A549 (cell line): ENCODE results near the gene NDUFV2. TPM values are rescaled to one million over a fixed set of nuclear protein-coding genes. Genes with fewer than 3 reads are reported as not detected.

Experiments used
- ATAC-seq, 2 experiments: fragments of 200-7000 bp in 1 of 2; fragments of >200 bp in 1 of 2; cut with Nextera tagmentation in 1 of 2; cut with Tn5 transposase in 1 of 2; 3 replicates each; pipeline versions ENCODE4 v1.8.0 to v1.9.1; 2018 to 2020; ENCODE audit warnings: mild to moderate bottlenecking in 1 of 2, moderate library complexity in 1 of 2
- CTCF ChIA-PET: fragments of 300-600 bp; sonication (Branson Sonifier 250); formaldehyde crosslinking; extraction: SDS; loops from one replicate; lab custom pipeline; 2021; ENCODE audit warnings: antibody characterized with exemption, inconsistent platforms; lab: Yijun Ruan, JAX
- POLR2A ChIA-PET: fragments of 350-600 bp; formaldehyde crosslinking; extraction: SDS; loops from one replicate; lab custom pipeline; 2021; ENCODE audit warnings: antibody characterized with exemption, inconsistent platforms; lab: Yijun Ruan, JAX
- DNase-seq, 2 experiments: peaks; one replicate each; pipeline versions ENCODE4 v3.0.0 to v3.0.0-alpha.2; 2011 to 2016; ENCODE audit warnings: low read depth in 1 of 2, low spot score in 1 of 2
- FAIRE-seq: peaks from 2 replicates; lab custom pipeline; 2011; peaks lifted over from hg19 to GRCh38; lab: Jason Lieb, UNC
- H3K27ac ChIP-seq, 2 experiments: fragments of >200 bp; sonication (Bioruptor Twin); formaldehyde crosslinking; 3 replicates each; pipeline ENCODE4 v1.5.1; 2016 to 2017
- H3K4me1 ChIP-seq: fragments of >200 bp; sonication (Bioruptor Twin); formaldehyde crosslinking; 3 replicates; pipeline ENCODE4 v1.6.1; 2016
- H3K4me2 ChIP-seq: fragments of >200 bp; sonication (Bioruptor Twin); formaldehyde crosslinking; 3 replicates; pipeline ENCODE4 v1.6.1; 2016
- H3K4me3 ChIP-seq: fragments of >200 bp; sonication (Bioruptor Twin); formaldehyde crosslinking; 3 replicates; pipeline ENCODE4 v1.5.1; 2016
- H3K9me3 ChIP-seq: fragments of >200 bp; sonication (Bioruptor Twin); formaldehyde crosslinking; 3 replicates; pipeline ENCODE4 v1.6.1; 2016
- BHLHE40 ChIP-seq: IDR thresholded peaks from 2 replicates; pipeline ENCODE4 v1.6.1; 2012; ENCODE audit warnings: low read depth, low read length, inconsistent platforms
- CBX2 ChIP-seq: fragments of 200-600 bp; sonication (generic); IDR thresholded peaks from 2 replicates; pipeline ENCODE4 v1.6.1; 2016; ENCODE audit warnings: low read depth, mild to moderate bottlenecking, borderline replicate concordance
- CEBPB ChIP-seq, 2 experiments: fragments of >200 bp in 1 of 2; sonication (Bioruptor Twin) in 1 of 2; formaldehyde crosslinking in 1 of 2; IDR thresholded peaks; 2 replicates each; pipeline ENCODE4 v1.6.1; 2012 to 2016
- CHD2 ChIP-seq: fragments of 150-350 bp; IDR thresholded peaks from 2 replicates; pipeline ENCODE4 v1.6.1; 2014; ENCODE audit warnings: low read length; ENCODE audit not compliant: partially characterized antibody
- EHF ChIP-seq: fragments of 250-450 bp; sonication (Bioruptor Pico); IDR thresholded peaks from 2 replicates; pipeline ENCODE4 v1.5.0; 2020; ENCODE audit warnings: mild to moderate bottlenecking
- ESRRA ChIP-seq: fragments of 150-350 bp; IDR thresholded peaks from 2 replicates; pipeline ENCODE4 v1.6.1; 2014; ENCODE audit warnings: mild to moderate bottlenecking, low read length, borderline replicate concordance
- FOSL2 ChIP-seq, 2 experiments: fragments of 450-650 bp in 1 of 2; fragments of >200 bp in 1 of 2; sonication (Bioruptor Twin) in 1 of 2; formaldehyde crosslinking; IDR thresholded peaks; 2 replicates each; pipeline versions ENCODE4 v1.5.0 to v1.6.1; 2016 to 2020; ENCODE audit warnings: mild to moderate bottlenecking in 1 of 2, moderate library complexity in 1 of 2
- GATA3 ChIP-seq: IDR thresholded peaks from 2 replicates; pipeline ENCODE4 v1.6.1; 2012; ENCODE audit warnings: borderline replicate concordance
- HEYL ChIP-seq: fragments of 250-450 bp; sonication (Bioruptor Pico); IDR thresholded peaks from 2 replicates; pipeline ENCODE4 v1.8.0; 2021; ENCODE audit warnings: mild to moderate bottlenecking, moderate library complexity
- HOXA7 ChIP-seq: fragments of 250-450 bp; sonication (Bioruptor Pico); IDR thresholded peaks from 2 replicates; pipeline ENCODE4 v1.5.0; 2020; ENCODE audit warnings: mild to moderate bottlenecking, moderate library complexity
- HOXB5 ChIP-seq: fragments of 250-450 bp; sonication (Bioruptor Pico); IDR thresholded peaks from 2 replicates; pipeline ENCODE4 v1.5.0; 2020; ENCODE audit warnings: mild to moderate bottlenecking, moderate library complexity
- JUN ChIP-seq, 2 experiments: fragments of >200 bp; sonication (Bioruptor Twin); formaldehyde crosslinking; IDR thresholded peaks; 2 replicates in 1 of 2; 3 replicates in 1 of 2; pipeline ENCODE4 v1.6.1; 2016 to 2017
- JUNB ChIP-seq: fragments of >200 bp; sonication (Bioruptor Twin); formaldehyde crosslinking; IDR thresholded peaks from 2 replicates; pipeline ENCODE4 v1.6.1; 2016
- KDM1A ChIP-seq: fragments of 200-600 bp; sonication (generic); IDR thresholded peaks from 2 replicates; pipeline ENCODE4 v1.6.1; 2016; ENCODE audit warnings: low read depth, mild to moderate bottlenecking
- KDM5A ChIP-seq: fragments of 200-600 bp; sonication (generic); IDR thresholded peaks from 2 replicates; pipeline ENCODE4 v1.6.1; 2016; ENCODE audit warnings: antibody characterized with exemption, mild to moderate bottlenecking
- MYC ChIP-seq: IDR thresholded peaks from 2 replicates; pipeline ENCODE4 v1.6.1; 2012; ENCODE audit warnings: mild to moderate bottlenecking, inconsistent platforms, low read length, improper control_type of control experiment, borderline replicate concordance
- PHF8 ChIP-seq: fragments of 200-600 bp; sonication (generic); IDR thresholded peaks from 2 replicates; pipeline ENCODE4 v1.6.1; 2016; ENCODE audit warnings: low read depth, mild to moderate bottlenecking, antibody characterized with exemption, moderate library complexity, borderline replicate concordance
- RAD21 ChIP-seq, 2 experiments: fragments of >200 bp in 1 of 2; sonication (Bioruptor Twin) in 1 of 2; formaldehyde crosslinking in 1 of 2; IDR thresholded peaks in 1 of 2; conservative IDR thresholded peaks in 1 of 2; 2 replicates in 1 of 2; 3 replicates in 1 of 2; pipeline ENCODE4 v1.6.1; 2012 to 2018; ENCODE audit warnings: inconsistent platforms in 1 of 2
- RCOR1 ChIP-seq: fragments of 150-350 bp; IDR thresholded peaks from 2 replicates; pipeline ENCODE4 v1.6.1; 2014; ENCODE audit warnings: antibody characterized with exemption, low read length, low read depth
- RFX5 ChIP-seq: fragments of 450-650 bp; IDR thresholded peaks from 2 replicates; pipeline ENCODE4 v1.7.1; 2014; ENCODE audit warnings: antibody characterized with exemption, mild to moderate bottlenecking, moderate library complexity
- SREBF2 ChIP-seq: fragments of 450-650 bp; IDR thresholded peaks from 2 replicates; pipeline ENCODE4 v1.6.1; 2014; ENCODE audit warnings: mild to moderate bottlenecking, moderate library complexity
- ZFP36 ChIP-seq: fragments of 450-650 bp; IDR thresholded peaks from 2 replicates; pipeline ENCODE4 v1.6.1; 2014; ENCODE audit warnings: borderline replicate concordance; ENCODE audit not compliant: partially characterized antibody
- ZNF302 ChIP-seq: fragments of 250-450 bp; sonication (Bioruptor Pico); IDR thresholded peaks from 2 replicates; pipeline ENCODE4 v1.9.0; 2021; ENCODE audit warnings: inconsistent platforms, mild to moderate bottlenecking, moderate library complexity
- WGBS: methylation state at CpG from one replicate; pipeline ENCODE4 v1.1.6; 2017; ENCODE audit errors: missing lambda C conversion rate; 5-methylcytosine and 5-hydroxymethylcytosine counted together
- polyA plus RNA-seq, 4 experiments: library from polyadenylated mRNA; depleted of rRNA in 3 of 4; stranded (reverse); fragments of >200 nt; fragmentation: RNase III in 1 of 4; extraction: RNeasy Plus Mini Kit Qiagen cat#74134 plus additional on column Dnase treatment in 1 of 4; gene quantifications; 2 replicates in 3 of 4; 3 replicates in 1 of 4; pipeline ENCODE4 v1.2.3, GENCODE V29; 2011 to 2017
- TF ChIP-seq, protein P1 (sequence below): fragments of 450-650 bp; IDR thresholded peaks from 2 replicates; pipeline ENCODE4 v1.6.1; 2014; ENCODE audit warnings: antibody characterized with exemption
- TF ChIP-seq, protein P2 (sequence below): IDR thresholded peaks from 2 replicates; pipeline ENCODE4 v1.6.1; 2012; ENCODE audit warnings: low read depth, borderline replicate concordance
- TF ChIP-seq, protein P3 (sequence below): fragments of 250-450 bp; sonication (Bioruptor Pico); IDR thresholded peaks from 2 replicates; pipeline ENCODE4 v1.5.0; 2021; ENCODE audit warnings: mild to moderate bottlenecking, moderate library complexity, borderline replicate concordance

Gene NDUFV2
- polyA plus RNA-seq, 2 of the 4 experiments (the other 2 are of a cell fraction): 115 to 180 TPM

DNA sequence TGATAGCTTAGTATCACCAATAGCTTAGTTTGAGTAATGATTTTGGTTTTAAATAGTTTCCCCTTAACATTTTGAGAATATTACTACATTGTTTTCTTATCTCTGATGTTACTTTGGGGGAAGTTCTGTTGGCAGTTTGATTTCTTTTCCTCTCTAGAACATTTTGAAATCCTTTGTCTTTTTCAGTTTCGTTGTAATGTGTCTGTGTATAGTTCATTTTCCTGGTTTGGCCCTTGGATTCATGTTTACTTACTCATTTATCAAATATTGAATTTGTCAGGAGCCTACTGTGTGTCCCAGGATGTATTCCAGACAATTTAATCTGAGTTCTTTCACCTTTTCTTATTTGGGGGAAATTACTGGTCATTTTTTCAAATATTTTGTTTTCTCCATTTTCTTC, 50.8 kb downstream of the NDUFV2 start:
- Histone ChIP-seq H3K4me1 (peaks cover 23% of the 10 kb centered on the region; the same call in 2 of the 3 replicates), H3K9me3 (no peaks in the 10 kb centered on the region), H3K27ac (no peak overlapping the region), H3K4me3 (no peak overlapping the region), H3K4me2 (peak overlapping the region; percentile 3)
- FAIRE-seq (no peak), ATAC-seq (no peak), DNase-seq (no peak)
- ChIA-PET POLR2A (interaction anchor here (0.7 kb wide), 1 partner anchor 66 kb away, joined by 3 read pairs; no protein-coding TSS in a partner anchor), CTCF (interaction anchor here (1.4 kb wide), 1 partner anchor 79 kb away, joined by 4 read pairs; no protein-coding TSS in a partner anchor)
- 10% methylated on average over 1 of the region's 1 CpG for WGBS
- TF ChIP-seq CBX2 (no peak), EHF (CRISPR knock-in tag) (no peak), HOXA7 (CRISPR knock-in tag) (no peak), KDM1A (no peak), SREBF2 (no peak), ZNF302 (CRISPR knock-in tag) (no peak), HEYL (no peak), JUNB (no peak), BHLHE40 (no peak), RAD21 (conservative IDR thresholded peaks at IDR 0.05 in 1 of 2, IDR thresholded peaks at IDR 0.05 in 1 of 2) (no peak)
- TF ChIP-seq, protein P1, sequence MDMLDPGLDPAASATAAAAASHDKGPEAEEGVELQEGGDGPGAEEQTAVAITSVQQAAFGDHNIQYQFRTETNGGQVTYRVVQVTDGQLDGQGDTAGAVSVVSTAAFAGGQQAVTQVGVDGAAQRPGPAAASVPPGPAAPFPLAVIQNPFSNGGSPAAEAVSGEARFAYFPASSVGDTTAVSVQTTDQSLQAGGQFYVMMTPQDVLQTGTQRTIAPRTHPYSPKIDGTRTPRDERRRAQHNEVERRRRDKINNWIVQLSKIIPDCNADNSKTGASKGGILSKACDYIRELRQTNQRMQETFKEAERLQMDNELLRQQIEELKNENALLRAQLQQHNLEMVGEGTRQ: no peak
- TF ChIP-seq, protein P2, sequence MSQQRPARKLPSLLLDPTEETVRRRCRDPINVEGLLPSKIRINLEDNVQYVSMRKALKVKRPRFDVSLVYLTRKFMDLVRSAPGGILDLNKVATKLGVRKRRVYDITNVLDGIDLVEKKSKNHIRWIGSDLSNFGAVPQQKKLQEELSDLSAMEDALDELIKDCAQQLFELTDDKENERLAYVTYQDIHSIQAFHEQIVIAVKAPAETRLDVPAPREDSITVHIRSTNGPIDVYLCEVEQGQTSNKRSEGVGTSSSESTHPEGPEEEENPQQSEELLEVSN: no peak

DNA sequence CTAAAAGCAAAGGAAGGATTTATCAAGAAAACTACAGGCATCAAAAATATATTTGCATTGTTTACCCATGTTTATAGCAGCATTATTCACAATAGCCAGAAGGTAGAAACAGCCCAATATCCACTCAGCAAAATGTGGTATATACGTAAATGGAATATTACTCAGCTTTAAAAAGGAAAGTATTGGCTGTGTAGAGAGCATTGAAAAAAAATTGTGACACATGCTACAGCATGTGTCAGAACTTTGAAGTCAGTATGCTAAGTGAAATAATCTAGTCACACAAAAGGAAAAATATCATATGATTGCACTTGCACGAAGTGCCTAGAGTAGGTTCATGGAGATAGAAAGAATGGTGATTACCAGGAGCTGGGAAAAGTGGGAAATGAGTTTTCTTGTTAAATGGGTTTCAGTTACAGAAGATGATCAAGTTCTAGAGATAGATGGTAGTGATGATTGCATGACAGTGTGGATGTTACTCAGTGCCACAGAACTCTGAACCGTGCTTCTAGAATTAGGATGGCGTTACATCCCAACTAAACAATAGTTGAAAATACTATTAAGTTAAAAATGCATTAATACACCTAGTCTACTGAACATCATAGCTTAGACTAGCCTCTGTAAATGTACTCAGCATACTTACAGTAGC, 54.2 kb downstream of the NDUFV2 start:
- TF ChIP-seq KDM1A: no peak
- no peak for TF ChIP-seq HEYL
- TF ChIP-seq FOSL2 (IDR thresholded peaks at IDR 0.05): no peak
- no peak for TF ChIP-seq FOSL2 (CRISPR knock-in tag; IDR thresholded peaks at IDR 0.05)
- TF ChIP-seq, protein P3, sequence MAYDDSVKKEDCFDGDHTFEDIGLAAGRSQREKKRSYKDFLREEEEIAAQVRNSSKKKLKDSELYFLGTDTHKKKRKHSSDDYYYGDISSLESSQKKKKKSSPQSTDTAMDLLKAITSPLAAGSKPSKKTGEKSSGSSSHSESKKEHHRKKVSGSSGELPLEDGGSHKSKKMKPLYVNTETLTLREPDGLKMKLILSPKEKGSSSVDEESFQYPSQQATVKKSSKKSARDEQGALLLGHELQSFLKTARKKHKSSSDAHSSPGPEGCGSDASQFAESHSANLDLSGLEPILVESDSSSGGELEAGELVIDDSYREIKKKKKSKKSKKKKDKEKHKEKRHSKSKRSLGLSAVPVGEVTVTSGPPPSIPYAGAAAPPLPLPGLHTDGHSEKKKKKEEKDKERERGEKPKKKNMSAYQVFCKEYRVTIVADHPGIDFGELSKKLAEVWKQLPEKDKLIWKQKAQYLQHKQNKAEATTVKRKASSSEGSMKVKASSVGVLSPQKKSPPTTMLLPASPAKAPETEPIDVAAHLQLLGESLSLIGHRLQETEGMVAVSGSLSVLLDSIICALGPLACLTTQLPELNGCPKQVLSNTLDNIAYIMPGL (CRISPR knock-in tag): no peak
- TF ChIP-seq CBX2: no peak
- TF ChIP-seq MYC: no peak
- no peak for TF ChIP-seq HOXA7 (CRISPR knock-in tag)
- TF ChIP-seq RCOR1: no peak
- TF ChIP-seq HOXB5: no peak
- no peak for TF ChIP-seq CHD2
- no peak for ATAC-seq
- WGBS: 87% methylated on average over 4 of the region's 4 CpGs
- FAIRE-seq: no peak
- H3K4me2 ChIP-seq: no peak overlapping the region
- peaks cover 20% of the 10 kb centered on the region; the same call in 2 of the 3 replicates for H3K4me1 ChIP-seq
- H3K27ac ChIP-seq: no peak overlapping the region
- no peak for DNase-seq
- no peak overlapping the region for H3K4me3 ChIP-seq
- H3K9me3 ChIP-seq: no peaks in the 10 kb centered on the region
- POLR2A ChIA-PET: no interaction called here
- CTCF ChIA-PET: interaction anchor here (0.7 to 1.3 kb wide), 2 partner anchors 9 to 502 kb away, joined by 3 read pairs; no protein-coding TSS in a partner anchor

DNA sequence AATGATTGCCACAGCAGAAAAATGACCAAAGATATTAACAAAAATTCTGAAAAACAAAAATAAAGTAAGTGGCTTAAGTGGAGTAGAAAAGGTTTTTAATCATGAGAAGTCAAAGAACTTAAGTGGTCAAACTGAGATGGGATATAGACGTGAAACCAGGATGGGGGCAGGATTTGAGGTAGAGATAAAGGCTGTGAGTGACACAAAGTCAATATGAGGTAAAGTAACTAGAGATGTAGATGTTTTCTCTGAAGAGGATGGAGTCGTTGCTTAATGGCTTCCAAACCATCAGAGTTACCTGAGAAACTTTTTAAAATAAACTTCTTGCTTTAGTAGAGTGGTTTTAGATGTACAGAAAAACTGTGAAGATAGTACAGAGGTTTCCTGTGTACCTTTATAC, 55.3 kb downstream of the NDUFV2 start:
- WGBS: 60% methylated on average over 2 of the region's 2 CpGs
- POLR2A ChIA-PET: no interaction called here
- Histone ChIP-seq H3K4me3 (no peak overlapping the region), H3K27ac (no peak overlapping the region), H3K9me3 (no peaks in the 10 kb centered on the region), H3K4me2 (no peak overlapping the region), H3K4me1 (peaks cover 9% of the 10 kb centered on the region; the same call in 2 of the 3 replicates)
- no peak for ATAC-seq
- CTCF ChIA-PET: no interaction called here
- FAIRE-seq: no peak
- TF ChIP-seq HEYL (no peak), RFX5 (no peak), KDM5A (no peak), ESRRA (no peak), JUN (IDR thresholded peaks at IDR 0.05) (no peak), PHF8 (no peak), GATA3 (no peak), ZFP36 (no peak), KDM1A (no peak), CEBPB (IDR thresholded peaks at IDR 0.05) (no peak), CHD2 (no peak)
- TF ChIP-seq, protein P3 (CRISPR knock-in tag): no peak
- TF ChIP-seq, protein P1: no peak
- DNase-seq: no peak
